ENCODE measurements around the gene STXBP3.
"Not testable (repeated sequence)": the region's sequence is repeated elsewhere in the genome, so short reads cannot be mapped to it uniquely, and the experiment has no call there.

STXBP3 gene

GRCh38 chr1:108746382-108747170, at the start of gene STXBP3:
TSS of gene STXBP3 (plus strand) at chr1:108746674. CDS start at chr1:108746738, 64 bp downstream.
- H3K4me3 ChIP-seq (ENCODE audit: control insufficient read depth, low read depth, low read length), result peak within 1 kb of the TSS; percentile 86
- peak; percentile 99 for TF ChIP-seq CTCF (IDR thresholded peaks at IDR 0.05; ENCODE audit: control insufficient read depth, insufficient read depth, low read depth, low read length, missing control alignments)
- DNase-seq (ENCODE audit: low read depth), result peak; percentile 93

GRCh38 chr1:108699375-108700332, 46.8 kb upstream of the STXBP3 start:
- no peak overlapping the region for H3K4me3 ChIP-seq (ENCODE audit: control insufficient read depth, low read depth, low read length)
- no peak for TF ChIP-seq CTCF (IDR thresholded peaks at IDR 0.05; ENCODE audit: control insufficient read depth, insufficient read depth, low read depth, low read length, missing control alignments)
- DNase-seq (ENCODE audit: low read depth), result no peak

- no peak overlapping the region for H3K4me3 ChIP-seq (ENCODE audit: control insufficient read depth, low read depth, low read length)
- no peak for TF ChIP-seq CTCF (IDR thresholded peaks at IDR 0.05; ENCODE audit: control insufficient read depth, insufficient read depth, low read depth, low read length, missing control alignments)
- DNase-seq (ENCODE audit: low read depth), result no peak
Observed at GRCh38 chr1:108701176-108701849, 45.2 kb upstream of the STXBP3 start.

GRCh38 chr1:108702109-108702508, 44.4 kb upstream of the STXBP3 start:
- DNase-seq (ENCODE audit: low read depth); H3K4me3 ChIP-seq (ENCODE audit: control insufficient read depth, low read depth, low read length): not testable (repeated sequence)

- TF ChIP-seq CTCF (IDR thresholded peaks at IDR 0.05; ENCODE audit: control insufficient read depth, insufficient read depth, low read depth, low read length, missing control alignments), result no peak
- no peak for DNase-seq (ENCODE audit: low read depth)
Observed at GRCh38 chr1:108703939-108704338, 42.5 kb upstream of the STXBP3 start.

GRCh38 chr1:108704496-108704895, 42.0 kb upstream of the STXBP3 start:
- peak; percentile 28 for DNase-seq (ENCODE audit: low read depth)
- no peak for TF ChIP-seq CTCF (IDR thresholded peaks at IDR 0.05; ENCODE audit: control insufficient read depth, insufficient read depth, low read depth, low read length, missing control alignments)
- no peak overlapping the region for H3K4me3 ChIP-seq (ENCODE audit: control insufficient read depth, low read depth, low read length)

More at GRCh38 chr1:108703939-108704338, 42.5 kb upstream of the STXBP3 start:
- no peak overlapping the region for H3K4me3 ChIP-seq (ENCODE audit: control insufficient read depth, low read depth, low read length)
